Measurements from ENCODE around the gene FBXO31. TPM values are rescaled to one million over a fixed set of nuclear protein-coding genes. Genes with fewer than 3 reads are reported as not detected.
A peak's percentile ranks its signal among the peaks of the same experiment; 100 is the strongest.
"Not testable (repeated sequence)": the region's sequence is repeated elsewhere in the genome, so short reads cannot be mapped to it uniquely, and the experiment has no call there.

Gene FBXO31
- total and polyA plus RNA-seq, 2 of the 13 experiments (the other 11 are each of a cell fraction or from before 2014, with no cell fraction given): 92.4 to 101 TPM

- WGBS (ENCODE audit: low lambda C conversion rate): 11% methylated on average over 3 of the region's 3 CpGs
- H2AFZ ChIP-seq (ENCODE audit: low read length); FAIRE-seq; intact Hi-C loops (cut with micrococcal nuclease; ENCODE audit: unreplicated experiment); H3K27me3 ChIP-seq (ENCODE audit: control insufficient read depth in 1 of 2, insufficient read depth in 2 of 2, low read length in 2 of 2); H3K9me3 ChIP-seq (ENCODE audit: low read length); CTCF ChIA-PET (ENCODE audit: low intra/inter-chr PET ratio, low total read pairs); BruUV-seq (replicated peaks); ATAC-seq: not testable (repeated sequence)
- Histone ChIP-seq H3K9ac (ENCODE audit: insufficient read depth, low read depth, low read length) (peak overlapping the region; percentile 81), H4K20me1 (ENCODE audit: insufficient read depth, low read length) (peaks cover 78% of the 10 kb centered on the region), H3K27ac (ENCODE audit: extremely low read length, insufficient read depth, low read length) (peak overlapping the region; percentile 100), H3K36me3 (replicated peaks in 1 of 2; ENCODE audit: control insufficient read depth in 1 of 2, insufficient read depth in 2 of 2, low read length in 2 of 2) (peaks cover 16 to 44% of the 10 kb centered on the region in 2 experiments), H3K4me3 (replicated peaks in 1 of 3; ENCODE audit: insufficient read depth in 1 of 3, low read depth in 2 of 3, low read length in 3 of 3) (peak overlapping the region; percentile 82 to 96 (median 84)), H3K79me2 (ENCODE audit: insufficient read depth, low read length) (peaks cover 86% of the 10 kb centered on the region), H3K4me1 (ENCODE audit: insufficient read depth, low read length) (peaks cover 64% of the 10 kb centered on the region), H3K4me2 (ENCODE audit: low read depth, low read length) (peak overlapping the region; percentile 98)
- in situ Hi-C loops (cut with HindIII; ENCODE audit: extremely low pct_ligation_motif_present, low pct_unique_long_range_greater_than_20kb): loop anchor here (25.0 kb wide), 1 partner anchor 483 kb away; the partner anchor contains the start of gene SLC7A5
- DNase-seq (ENCODE audit: low spot score): peak; percentile 89
- POLR2A ChIA-PET: interaction anchor here (0.8 to 14.0 kb wide), 11 partner anchors 9 to 61 kb away, joined by 3 to 265 read pairs (median 4); partner anchors contain the start of genes C16orf95 and MAP1LC3B
- TF ChIP-seq ZNF574 (CRISPR knock-in tag; IDR thresholded peaks at IDR 0.05) (0 out of 2 replicates have a peak, but pooled peaks have one; percentile 20), ZSCAN31 (CRISPR knock-in tag; IDR thresholded peaks at IDR 0.05; ENCODE audit: low read depth) (peak; percentile 16; the same call in 1 of the 2 replicates), RCOR2 (CRISPR knock-in tag; IDR thresholded peaks at IDR 0.05) (peak; percentile 65; the same call in 1 of the 2 replicates), HMG20A (CRISPR knock-in tag; IDR thresholded peaks at IDR 0.05; ENCODE audit: borderline replicate concordance) (peak; percentile 44; the same call in 1 of the 2 replicates), CEBPG (CRISPR knock-in tag; IDR thresholded peaks at IDR 0.05) (0 out of 2 replicates have a peak, but pooled peaks have one; percentile 2), TAF1 (CRISPR knock-in tag; IDR thresholded peaks at IDR 0.05) (peak; percentile 32; the same call in 1 of the 2 replicates), ZNF670 (CRISPR knock-in tag; IDR thresholded peaks at IDR 0.05; ENCODE audit: borderline replicate concordance) (peak; percentile 26; the same call in 1 of the 2 replicates), TEAD3 (CRISPR knock-in tag; optimal IDR thresholded peaks at IDR 0.05; ENCODE audit: borderline replicate concordance) (peak; percentile 89)
- TF ChIP-seq, protein P1, sequence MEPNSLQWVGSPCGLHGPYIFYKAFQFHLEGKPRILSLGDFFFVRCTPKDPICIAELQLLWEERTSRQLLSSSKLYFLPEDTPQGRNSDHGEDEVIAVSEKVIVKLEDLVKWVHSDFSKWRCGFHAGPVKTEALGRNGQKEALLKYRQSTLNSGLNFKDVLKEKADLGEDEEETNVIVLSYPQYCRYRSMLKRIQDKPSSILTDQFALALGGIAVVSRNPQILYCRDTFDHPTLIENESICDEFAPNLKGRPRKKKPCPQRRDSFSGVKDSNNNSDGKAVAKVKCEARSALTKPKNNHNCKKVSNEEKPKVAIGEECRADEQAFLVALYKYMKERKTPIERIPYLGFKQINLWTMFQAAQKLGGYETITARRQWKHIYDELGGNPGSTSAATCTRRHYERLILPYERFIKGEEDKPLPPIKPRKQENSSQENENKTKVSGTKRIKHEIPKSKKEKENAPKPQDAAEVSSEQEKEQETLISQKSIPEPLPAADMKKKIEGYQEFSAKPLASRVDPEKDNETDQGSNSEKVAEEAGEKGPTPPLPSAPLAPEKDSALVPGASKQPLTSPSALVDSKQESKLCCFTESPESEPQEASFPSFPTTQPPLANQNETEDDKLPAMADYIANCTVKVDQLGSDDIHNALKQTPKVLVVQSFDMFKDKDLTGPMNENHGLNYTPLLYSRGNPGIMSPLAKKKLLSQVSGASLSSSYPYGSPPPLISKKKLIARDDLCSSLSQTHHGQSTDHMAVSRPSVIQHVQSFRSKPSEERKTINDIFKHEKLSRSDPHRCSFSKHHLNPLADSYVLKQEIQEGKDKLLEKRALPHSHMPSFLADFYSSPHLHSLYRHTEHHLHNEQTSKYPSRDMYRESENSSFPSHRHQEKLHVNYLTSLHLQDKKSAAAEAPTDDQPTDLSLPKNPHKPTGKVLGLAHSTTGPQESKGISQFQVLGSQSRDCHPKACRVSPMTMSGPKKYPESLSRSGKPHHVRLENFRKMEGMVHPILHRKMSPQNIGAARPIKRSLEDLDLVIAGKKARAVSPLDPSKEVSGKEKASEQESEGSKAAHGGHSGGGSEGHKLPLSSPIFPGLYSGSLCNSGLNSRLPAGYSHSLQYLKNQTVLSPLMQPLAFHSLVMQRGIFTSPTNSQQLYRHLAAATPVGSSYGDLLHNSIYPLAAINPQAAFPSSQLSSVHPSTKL (CRISPR knock-in tag; IDR thresholded peaks at IDR 0.05): peak; percentile 93
- TF ChIP-seq, protein P2, sequence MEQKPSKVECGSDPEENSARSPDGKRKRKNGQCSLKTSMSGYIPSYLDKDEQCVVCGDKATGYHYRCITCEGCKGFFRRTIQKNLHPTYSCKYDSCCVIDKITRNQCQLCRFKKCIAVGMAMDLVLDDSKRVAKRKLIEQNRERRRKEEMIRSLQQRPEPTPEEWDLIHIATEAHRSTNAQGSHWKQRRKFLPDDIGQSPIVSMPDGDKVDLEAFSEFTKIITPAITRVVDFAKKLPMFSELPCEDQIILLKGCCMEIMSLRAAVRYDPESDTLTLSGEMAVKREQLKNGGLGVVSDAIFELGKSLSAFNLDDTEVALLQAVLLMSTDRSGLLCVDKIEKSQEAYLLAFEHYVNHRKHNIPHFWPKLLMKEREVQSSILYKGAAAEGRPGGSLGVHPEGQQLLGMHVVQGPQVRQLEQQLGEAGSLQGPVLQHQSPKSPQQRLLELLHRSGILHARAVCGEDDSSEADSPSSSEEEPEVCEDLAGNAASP (CRISPR knock-in tag; IDR thresholded peaks at IDR 0.05; ENCODE audit: borderline replicate concordance): peak; percentile 70; the same call in 1 of the 2 replicates
- TF ChIP-seq, protein P3, sequence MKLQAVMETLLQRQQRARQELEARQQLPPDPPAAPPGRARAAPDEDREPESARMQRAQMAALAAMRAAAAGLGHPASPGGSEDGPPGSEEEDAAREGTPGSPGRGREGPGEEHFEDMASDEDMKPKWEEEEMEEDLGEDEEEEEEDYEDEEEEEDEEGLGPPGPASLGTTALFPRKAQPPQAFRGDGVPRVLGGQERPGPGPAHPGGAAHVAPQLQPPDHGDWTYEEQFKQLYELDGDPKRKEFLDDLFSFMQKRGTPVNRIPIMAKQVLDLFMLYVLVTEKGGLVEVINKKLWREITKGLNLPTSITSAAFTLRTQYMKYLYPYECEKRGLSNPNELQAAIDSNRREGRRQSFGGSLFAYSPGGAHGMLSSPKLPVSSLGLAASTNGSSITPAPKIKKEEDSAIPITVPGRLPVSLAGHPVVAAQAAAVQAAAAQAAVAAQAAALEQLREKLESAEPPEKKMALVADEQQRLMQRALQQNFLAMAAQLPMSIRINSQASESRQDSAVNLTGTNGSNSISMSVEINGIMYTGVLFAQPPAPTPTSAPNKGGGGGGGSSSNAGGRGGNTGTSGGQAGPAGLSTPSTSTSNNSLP (IDR thresholded peaks at IDR 0.05; ENCODE audit: low read depth, low read length): peak; percentile 45; the same call in 1 of the 2 replicates
- TF ChIP-seq, protein P4, sequence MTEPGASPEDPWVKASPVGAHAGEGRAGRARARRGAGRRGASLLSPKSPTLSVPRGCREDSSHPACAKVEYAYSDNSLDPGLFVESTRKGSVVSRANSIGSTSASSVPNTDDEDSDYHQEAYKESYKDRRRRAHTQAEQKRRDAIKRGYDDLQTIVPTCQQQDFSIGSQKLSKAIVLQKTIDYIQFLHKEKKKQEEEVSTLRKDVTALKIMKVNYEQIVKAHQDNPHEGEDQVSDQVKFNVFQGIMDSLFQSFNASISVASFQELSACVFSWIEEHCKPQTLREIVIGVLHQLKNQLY (CRISPR knock-in tag; IDR thresholded peaks at IDR 0.05): peak; percentile 60; the same call in 1 of the 2 replicates
Observed at GRCh38 chr16:87379312-87379752, 4.2 kb downstream of the FBXO31 start.

Data from HepG2 (cell line).